IMR-90 (cell line): ENCODE data around the gene LCE1E. TPM values are rescaled to one million over a fixed set of nuclear protein-coding genes. Genes with fewer than 3 reads are reported as not detected.

ENCODE experiments used
- ATAC-seq: fragments of 200-7000 bp; cut with Tn5 transposase; 2 replicates; pipeline ENCODE4 v1.9.1; 2020; ENCODE audit warnings: low read depth, mild to moderate bottlenecking, moderate library complexity
- BruUV-seq: library from RNA; stranded (reverse); fragments of 400-500 nt; replicated peaks from 2 replicates; lab custom pipeline; 2021; lab: Mats Ljungman, UMichigan
- CTCF ChIA-PET: fragments of 300-600 bp; formaldehyde crosslinking; extraction: SDS; loops from one replicate; lab custom pipeline; 2021; ENCODE audit warnings: antibody characterized with exemption; lab: Yijun Ruan, JAX
- POLR2A ChIA-PET: fragments of 300-600 bp; sonication (Branson Sonifier 250); formaldehyde crosslinking; loops from one replicate; lab custom pipeline; 2022; ENCODE audit warnings: antibody characterized with exemption; ENCODE audit not compliant: unreplicated experiment; lab: Charles Lee
- DNase-seq: peaks from one replicate; pipeline ENCODE4 v3.0.0; 2013
- H2AFZ ChIP-seq: replicated peaks from 2 replicates; pipeline ENCODE3; 2013; ENCODE audit warnings: low read length, mild to moderate bottlenecking; ENCODE audit not compliant: poor library complexity
- H2AK5ac ChIP-seq: 2 replicates; pipeline ENCODE4 v1.6.1; 2013; ENCODE audit warnings: low read depth, low read length, inconsistent platforms
- H2AK9ac ChIP-seq: replicated peaks from 2 replicates; pipeline ENCODE3; 2013; ENCODE audit warnings: mild to moderate bottlenecking, low read depth, low read length, moderate library complexity; ENCODE audit not compliant: poor library complexity
- H2BK120ac ChIP-seq: 2 replicates; pipeline ENCODE4 v1.6.1; 2013; ENCODE audit warnings: low read depth, low read length, inconsistent platforms
- H2BK15ac ChIP-seq: 3 replicates; pipeline ENCODE4 v1.6.1; 2013; ENCODE audit warnings: low read depth, low read length, inconsistent platforms
- H2BK20ac ChIP-seq: 2 replicates; pipeline ENCODE4 v1.6.1; 2013; ENCODE audit warnings: low read depth, mild to moderate bottlenecking, inconsistent platforms, low read length, moderate library complexity
- H2BK5ac ChIP-seq: 2 replicates; pipeline ENCODE4 v1.6.1; 2013; ENCODE audit warnings: mild to moderate bottlenecking, low read depth, low read length, inconsistent platforms; ENCODE audit not compliant: poor library complexity, severe bottlenecking
- H3K14ac ChIP-seq: replicated peaks from 2 replicates; pipeline ENCODE4 v1.6.1; 2013; ENCODE audit warnings: low read depth, low read length, inconsistent platforms
- H3K18ac ChIP-seq: 2 replicates; pipeline ENCODE4 v1.6.1; 2013; ENCODE audit warnings: low read depth, low read length, control low read depth
- H3K23ac ChIP-seq: 2 replicates; pipeline ENCODE4 v1.6.1; 2013; ENCODE audit warnings: low read depth, low read length, inconsistent platforms
- H3K27ac ChIP-seq: 2 replicates; pipeline ENCODE4 v1.5.1; 2013; ENCODE audit warnings: mild to moderate bottlenecking, control low read depth, low read length; ENCODE audit not compliant: insufficient read depth
- H3K27me3 ChIP-seq: 2 replicates; pipeline ENCODE4 v1.6.1; 2013; ENCODE audit warnings: low read length; ENCODE audit not compliant: control insufficient read depth, insufficient read depth
- H3K36me3 ChIP-seq: 2 replicates; pipeline ENCODE4 v1.6.1; 2013; ENCODE audit warnings: low read length, mixed read lengths; ENCODE audit not compliant: control insufficient read depth, insufficient read depth
- H3K4ac ChIP-seq: 2 replicates; pipeline ENCODE4 v1.6.1; 2013; ENCODE audit warnings: low read depth, low read length, inconsistent platforms
- H3K4me1 ChIP-seq: 2 replicates; pipeline ENCODE4 v1.6.1; 2013; ENCODE audit warnings: low read length, mixed read lengths; ENCODE audit not compliant: control insufficient read depth, insufficient read depth
- H3K4me2 ChIP-seq: 2 replicates; pipeline ENCODE4 v1.6.1; 2013; ENCODE audit warnings: low read depth, mild to moderate bottlenecking, control low read depth, low read length, moderate library complexity
- H3K4me3 ChIP-seq: 2 replicates; pipeline ENCODE4 v1.5.1; 2013; ENCODE audit warnings: low read depth, mild to moderate bottlenecking, control low read depth, low read length, moderate library complexity; ENCODE audit not compliant: insufficient read depth
- H3K56ac ChIP-seq: 2 replicates; pipeline ENCODE4 v1.6.1; 2013; ENCODE audit warnings: low read length, inconsistent platforms; ENCODE audit not compliant: insufficient read depth; ENCODE audit errors: extremely low read depth
- H3K79me1 ChIP-seq, 2 experiments: 2 replicates each; pipeline ENCODE4 v1.6.1; 2013; ENCODE audit warnings: low read length in 2 of 2, inconsistent platforms in 1 of 2, low read depth in 1 of 2
- H3K9ac ChIP-seq: 2 replicates; pipeline ENCODE4 v1.6.1; 2013; ENCODE audit warnings: low read depth, low read length, control low read depth
- H3K9me1 ChIP-seq: 2 replicates; pipeline ENCODE4 v1.6.1; 2013; ENCODE audit warnings: low read length, inconsistent platforms; ENCODE audit not compliant: insufficient read depth
- H3K9me3 ChIP-seq: 2 replicates; pipeline ENCODE4 v1.6.1; 2013; ENCODE audit warnings: low read length; ENCODE audit not compliant: control insufficient read depth, insufficient read depth
- H4K20me1 ChIP-seq: 2 replicates; pipeline ENCODE4 v1.6.1; 2013; ENCODE audit warnings: low read length, inconsistent platforms; ENCODE audit not compliant: insufficient read depth
- H4K5ac ChIP-seq: 2 replicates; pipeline ENCODE4 v1.6.1; 2013; ENCODE audit warnings: mild to moderate bottlenecking, low read depth, low read length, control low read depth
- H4K8ac ChIP-seq, 2 experiments: 2 replicates each; pipeline ENCODE4 v1.6.1; 2013; ENCODE audit warnings: low read depth in 2 of 2, low read length in 2 of 2, control low read depth in 1 of 2, inconsistent platforms in 1 of 2
- H4K91ac ChIP-seq: 2 replicates; pipeline ENCODE4 v1.6.1; 2013; ENCODE audit warnings: low read depth, low read length, inconsistent platforms; ENCODE audit not compliant: insufficient read depth
- BHLHE40 ChIP-seq: fragments of 150-350 bp; IDR thresholded peaks from 2 replicates; pipeline ENCODE4 v1.6.1; 2016; ENCODE audit warnings: mild to moderate bottlenecking, low read depth, low read length
- CEBPB ChIP-seq: IDR thresholded peaks from 2 replicates; pipeline ENCODE4 v1.6.1; 2012; ENCODE audit warnings: low read depth, low read length, improper control_type of control experiment
- CHD1 ChIP-seq: IDR thresholded peaks from 2 replicates; pipeline ENCODE4 v1.6.1; 2012; ENCODE audit warnings: low read depth, low read length, improper control_type of control experiment
- ELK1 ChIP-seq: fragments of 150-350 bp; IDR thresholded peaks from 2 replicates; pipeline ENCODE4 v1.6.1; 2016; ENCODE audit warnings: low read depth, mild to moderate bottlenecking, low read length, moderate library complexity, borderline replicate concordance
- FOS ChIP-seq: fragments of 150-350 bp; IDR thresholded peaks from 2 replicates; pipeline ENCODE4 v1.6.1; 2016; ENCODE audit warnings: low read depth, low read length
- MAFK ChIP-seq: IDR thresholded peaks from 2 replicates; pipeline ENCODE4 v1.6.1; 2012; ENCODE audit warnings: low read depth, low read length, improper control_type of control experiment
- MXI1 ChIP-seq: IDR thresholded peaks from 2 replicates; pipeline ENCODE4 v1.6.1; 2012; ENCODE audit warnings: low read depth, mild to moderate bottlenecking, low read length, moderate library complexity, borderline replicate concordance
- NFE2L2 ChIP-seq: fragments of 150-350 bp; IDR thresholded peaks from 2 replicates; pipeline ENCODE4 v1.6.1; 2016; ENCODE audit warnings: low read depth, mild to moderate bottlenecking, low read length
- POLR2A ChIP-seq: IDR thresholded peaks from 2 replicates; pipeline ENCODE4 v1.6.1; 2012; ENCODE audit warnings: mild to moderate bottlenecking, low read depth, low read length
- RAD21 ChIP-seq: IDR thresholded peaks from 2 replicates; pipeline ENCODE4 v1.6.1; 2012; ENCODE audit warnings: low read length, improper control_type of control experiment
- RCOR1 ChIP-seq: IDR thresholded peaks from 2 replicates; pipeline ENCODE4 v1.6.1; 2012; ENCODE audit warnings: mild to moderate bottlenecking, low read length, improper control_type of control experiment; ENCODE audit not compliant: insufficient replicate concordance
- RFX5 ChIP-seq: IDR thresholded peaks from 2 replicates; pipeline ENCODE4 v1.8.0; 2012; ENCODE audit warnings: low read depth, mild to moderate bottlenecking, low read length, moderate library complexity
- SMC3 ChIP-seq: fragments of 150-350 bp; IDR thresholded peaks from 2 replicates; pipeline ENCODE4 v1.6.1; 2016; ENCODE audit warnings: low read depth, mild to moderate bottlenecking, antibody characterized with exemption, low read length, moderate library complexity
- USF2 ChIP-seq: fragments of 150-350 bp; IDR thresholded peaks from 2 replicates; pipeline ENCODE4 v1.6.1; 2017; ENCODE audit warnings: mild to moderate bottlenecking, antibody characterized with exemption, low read length, low read depth
- WGBS, 2 experiments: methylation state at CpG; one replicate each; pipeline versions ENCODE4 v1.1.5 to v1.1.7; 2013; ENCODE audit warnings: missing lambda C conversion rate in 2 of 2; ENCODE audit not compliant: insufficient read length in 1 of 2; ENCODE audit errors: extremely low coverage in 2 of 2; 5-methylcytosine and 5-hydroxymethylcytosine counted together
- dilution Hi-C: fragments of 300-500 bp; cut with HindIII; formaldehyde crosslinking; loops from one replicate; pipeline ENCODE4 v1.14.3; 2018; ENCODE audit warnings: low sequenced_read_pairs; ENCODE audit not compliant: unreplicated experiment
- in situ Hi-C: fragments of 300-500 bp; cut with MboI; formaldehyde crosslinking; loops from 3 replicates; pipeline ENCODE4 v1.14.3; 2019; ENCODE audit warnings: low sequenced_read_pairs, inconsistent platforms, mixed read lengths
- intact Hi-C: fragments of 100-400 bp; cut with micrococcal nuclease; formaldehyde crosslinking; loops from 2 replicates; pipeline ENCODE4 v1.10.0; 2022
- polyA plus RNA-seq, 3 experiments: library from polyadenylated mRNA; depleted of rRNA; stranded (reverse); fragments of >200 nt; gene quantifications; 2 replicates each; pipeline ENCODE4 v1.2.3, GENCODE V29; 2012; ENCODE audit warnings: low replicate concordance in 1 of 3
- total RNA-seq: library from RNA; depleted of rRNA; stranded (reverse); fragments of >200 nt; gene quantifications from 2 replicates; pipeline ENCODE4 v1.2.3, GENCODE V29; 2012

LCE1E gene
- total and polyA plus RNA-seq, 2 of the 4 experiments (the other 2 are of a cell fraction), result not detected

- Histone ChIP-seq H4K20me1 (no peaks in the 10 kb centered on the region), H3K36me3 (no peaks in the 10 kb centered on the region), H2BK120ac (no peak overlapping the region), H3K56ac (no peak overlapping the region), H4K91ac (no peak overlapping the region), H2BK20ac (no peak overlapping the region), H3K4me2 (no peak overlapping the region), H2BK15ac (no peak overlapping the region), H3K27me3 (no peaks in the 10 kb centered on the region), H3K4me3 (no peak overlapping the region), H3K9me1 (no peaks in the 10 kb centered on the region), H2BK5ac (no peak overlapping the region), H3K14ac (no peak overlapping the region), H3K18ac (no peak overlapping the region), H3K23ac (no peak overlapping the region), H3K27ac (no peak overlapping the region), H3K9me3 (no peaks in the 10 kb centered on the region), H3K4me1 (no peaks in the 10 kb centered on the region), H3K79me1 (no peaks in the 10 kb centered on the region), H3K4ac (no peak overlapping the region), H4K5ac (no peak overlapping the region), H4K8ac (no peak overlapping the region), H3K9ac (no peak overlapping the region), H2AFZ (no peak overlapping the region), H2AK9ac (no peak overlapping the region), H2AK5ac (no peak overlapping the region)
- ATAC-seq (no peak), DNase-seq (no peak)
- no CpG with 5 or more reads among the region's 1 CpG for WGBS, 2 experiments
- CTCF ChIA-PET, result no interaction called here
- dilution Hi-C loops, result no loop called here
- no TSS peak for BruUV-seq
- POLR2A ChIA-PET, result no interaction called here
- intact Hi-C loops, result no loop called here
- in situ Hi-C loops, result no loop called here
- no peak for TF ChIP-seq MXI1
- TF ChIP-seq RFX5, result no peak
- TF ChIP-seq CEBPB, result no peak
- no peak for TF ChIP-seq SMC3
- no peak for TF ChIP-seq NFE2L2
- no peak for TF ChIP-seq USF2
- TF ChIP-seq POLR2A, result no peak
- TF ChIP-seq RAD21, result no peak
- TF ChIP-seq MAFK, result no peak
- TF ChIP-seq ELK1, result no peak
- TF ChIP-seq BHLHE40, result no peak
- TF ChIP-seq FOS, result no peak
- TF ChIP-seq CHD1, result no peak
- TF ChIP-seq RCOR1, result no peak
Observed at GRCh38 chr1:152770411-152770810, 15.6 kb upstream of the LCE1E start.
